HG03095 (cell line): ENCODE data around the gene CMIP.
A peak's percentile ranks its signal among the peaks of the same experiment; 100 is the strongest.
"Not testable (repeated sequence)": the region's sequence is repeated elsewhere in the genome, so short reads cannot be mapped to it uniquely, and the experiment has no call there.

ENCODE experiments used
- ATAC-seq: cut with Tn5 transposase; IDR thresholded peaks from one replicate; pipeline ENCODE4 v1.9.1; 2021; ENCODE audit warnings: moderate library complexity; ENCODE audit not compliant: unreplicated experiment

CMIP gene

DNA sequence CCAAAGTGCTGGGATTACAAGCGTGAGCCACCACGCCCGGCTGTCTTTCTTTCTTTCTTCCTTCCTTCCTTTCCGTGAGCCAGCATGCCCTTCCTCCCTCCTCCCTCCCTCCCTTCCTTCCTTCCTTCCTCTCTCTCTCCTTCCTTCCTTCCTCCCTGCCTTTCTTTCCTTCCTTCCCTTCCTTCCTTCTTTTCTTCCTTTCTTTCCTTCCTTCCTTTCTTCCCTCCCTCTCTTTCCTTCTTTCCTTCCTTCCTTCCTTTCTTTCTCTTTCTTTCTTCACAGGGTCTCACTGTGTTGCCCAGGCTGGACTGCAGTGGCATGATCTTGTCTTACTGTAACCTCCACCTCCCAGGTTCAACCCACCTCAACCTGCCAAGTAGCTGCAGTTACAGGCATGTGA is 283.8 kb downstream of the CMIP start:
- ATAC-seq: no peak

DNA sequence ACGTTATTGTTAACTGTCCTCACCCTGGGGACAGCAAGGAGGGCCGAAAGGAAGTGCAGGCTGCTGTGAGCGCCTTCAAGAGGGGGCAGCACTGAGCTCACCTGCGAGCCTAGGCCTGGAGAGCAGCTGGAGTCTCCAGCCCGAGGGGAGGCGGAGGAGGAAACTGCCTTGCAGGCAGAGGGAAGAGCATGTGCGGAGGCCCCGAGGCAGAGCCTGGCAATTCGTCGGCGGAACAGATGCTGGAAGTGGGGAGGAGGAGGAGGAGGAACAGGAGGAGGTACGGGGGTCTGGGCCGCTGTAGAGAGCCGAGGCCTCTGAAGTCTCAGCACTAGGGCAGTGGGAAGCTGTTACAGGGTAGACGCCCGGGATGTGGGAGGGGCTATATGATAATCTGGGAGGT is 284.8 kb downstream of the CMIP start:
- ATAC-seq: no peak

DNA sequence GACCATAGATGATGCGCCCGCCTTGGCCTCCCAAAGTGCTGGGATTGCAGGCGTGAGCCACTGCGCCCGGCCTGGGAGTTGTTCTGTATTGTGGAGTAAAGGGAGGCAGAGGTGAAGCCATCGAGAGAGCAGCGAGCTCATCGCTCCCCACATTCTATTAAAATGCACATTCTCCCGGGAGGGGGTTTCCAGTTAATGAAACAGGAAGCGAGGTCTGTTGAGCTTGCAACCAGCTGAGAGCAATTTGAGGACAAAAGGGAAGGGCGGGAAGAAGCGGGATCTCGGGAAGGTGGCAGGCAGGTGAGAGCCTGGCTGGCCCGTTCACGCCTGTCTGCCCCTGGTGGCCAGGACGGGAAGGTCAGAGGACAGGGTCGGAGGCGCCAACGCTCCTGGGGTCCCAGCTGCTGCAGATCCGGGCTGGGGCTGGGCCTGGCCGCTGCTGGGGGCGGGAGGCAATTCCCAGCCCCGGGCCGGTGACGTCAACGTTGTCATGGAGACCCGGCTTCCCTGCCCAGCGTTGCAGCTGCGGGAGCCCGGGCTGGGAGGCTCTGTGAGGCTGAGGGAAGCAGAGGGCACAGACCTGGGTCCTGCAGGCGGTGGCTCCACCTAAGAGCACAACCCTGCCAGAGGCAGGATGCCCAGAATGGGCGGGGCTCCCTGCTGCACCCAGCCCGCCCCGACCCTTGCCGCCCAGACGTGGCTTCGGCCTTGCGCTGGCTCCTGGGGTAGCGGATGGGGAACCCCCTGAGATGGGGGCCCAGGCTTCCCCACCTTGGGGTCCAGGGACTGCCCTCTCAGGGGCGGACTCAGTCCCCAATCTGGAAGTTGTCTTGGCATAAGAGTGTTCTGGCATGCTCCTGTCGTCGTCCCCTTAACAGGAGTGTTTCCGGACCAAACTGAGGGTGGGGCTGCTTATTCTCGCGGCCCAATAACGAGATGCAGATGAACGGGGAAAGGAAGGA is 285.8 kb downstream of the CMIP start:
- ATAC-seq: peak; percentile 57

DNA sequence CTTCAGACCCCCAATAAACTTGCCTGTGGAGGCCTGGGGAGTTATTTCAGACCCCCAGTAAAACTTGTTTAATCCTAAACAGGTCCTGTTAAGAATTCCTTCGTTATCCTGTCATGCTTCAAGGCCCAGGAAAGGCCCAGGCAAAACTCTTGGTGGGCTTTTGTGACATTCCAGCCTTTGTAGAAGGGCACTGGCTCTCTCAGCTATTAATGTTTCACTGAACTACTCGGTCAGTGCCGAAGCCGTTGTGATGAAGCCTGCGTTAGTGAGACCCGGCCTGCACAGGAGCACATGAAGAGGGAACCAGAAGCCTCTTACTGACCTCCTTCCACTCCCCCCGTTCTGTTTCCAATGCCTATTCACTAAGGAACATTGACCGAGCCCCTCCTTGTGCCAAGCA is 287.0 kb downstream of the CMIP start:
- ATAC-seq: no peak

DNA sequence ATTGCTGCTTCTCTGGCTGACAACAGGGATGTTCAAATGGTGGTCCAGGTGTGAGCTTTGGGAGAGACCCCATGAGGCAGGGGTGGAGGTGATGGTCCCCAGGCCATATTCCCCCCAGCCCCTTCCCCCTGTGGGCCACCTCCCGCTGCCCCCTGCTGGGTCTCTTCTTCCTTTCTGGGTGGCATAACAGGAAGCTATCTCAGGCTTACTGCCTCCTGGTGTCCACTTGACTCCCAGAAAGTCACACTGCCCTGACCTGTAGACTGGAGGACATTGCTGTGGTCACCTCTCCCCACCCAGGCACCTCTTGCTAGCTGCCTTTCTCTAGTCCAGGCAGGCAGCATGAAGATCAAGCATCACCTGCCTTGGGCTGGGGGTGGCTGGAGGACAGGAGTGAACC is 288.1 kb downstream of the CMIP start:
- ATAC-seq: no peak

DNA sequence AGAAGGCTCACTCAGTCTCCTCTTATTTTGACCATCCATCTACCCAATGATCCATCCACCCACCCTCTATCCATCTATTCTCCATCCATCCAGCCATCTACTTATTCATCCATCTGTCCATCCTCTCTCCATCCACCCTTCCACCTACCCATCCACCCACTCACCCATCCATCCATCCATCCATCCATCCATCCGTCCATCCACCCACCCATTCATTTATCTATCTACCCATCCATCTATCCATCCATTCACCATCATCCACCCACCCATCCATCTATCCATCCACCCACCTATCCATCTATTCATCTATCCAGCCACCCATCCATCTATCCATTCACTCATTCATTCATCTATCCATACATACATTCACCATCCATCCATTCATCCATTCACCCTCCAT is 288.7 kb downstream of the CMIP start:
- ATAC-seq: no peak

DNA sequence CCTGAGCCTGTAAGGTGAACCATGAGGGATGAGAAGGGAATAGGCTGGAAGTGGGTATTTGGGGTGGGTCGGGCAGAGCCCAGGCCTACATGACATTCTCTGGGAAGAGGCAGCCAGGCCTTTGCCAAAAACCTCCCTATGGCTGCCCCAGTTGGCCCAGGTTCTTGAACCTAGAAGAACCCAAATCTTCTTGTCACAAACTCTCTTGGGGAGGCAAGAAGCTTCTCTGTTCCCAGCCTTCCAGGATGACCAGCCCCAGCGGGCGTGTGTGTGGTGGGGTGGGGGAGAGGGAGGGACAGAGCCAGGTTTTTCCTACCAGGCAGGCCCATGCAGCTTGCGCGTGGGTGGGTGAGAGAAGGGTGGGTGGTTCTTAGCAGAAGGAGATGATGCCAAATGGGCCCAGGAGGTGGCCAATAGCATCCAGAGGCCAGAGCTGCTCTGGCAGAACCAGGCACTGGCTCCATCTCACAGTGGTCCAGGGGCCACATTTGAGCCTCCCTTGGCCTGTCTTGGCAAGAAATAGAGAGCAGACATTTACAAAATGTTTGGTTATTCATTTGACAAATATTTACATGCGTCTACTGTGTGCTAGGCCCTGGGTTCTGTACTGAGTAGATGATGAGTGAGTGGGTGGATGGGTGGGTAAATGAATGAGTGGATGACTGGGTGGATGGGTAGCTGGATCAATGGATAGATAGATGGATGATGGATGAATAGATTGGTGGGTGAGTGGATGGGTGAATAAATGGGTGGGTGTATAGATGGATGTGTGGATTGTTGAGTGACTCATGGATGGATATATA is 290.2 kb downstream of the CMIP start:
- ATAC-seq: no peak

DNA sequence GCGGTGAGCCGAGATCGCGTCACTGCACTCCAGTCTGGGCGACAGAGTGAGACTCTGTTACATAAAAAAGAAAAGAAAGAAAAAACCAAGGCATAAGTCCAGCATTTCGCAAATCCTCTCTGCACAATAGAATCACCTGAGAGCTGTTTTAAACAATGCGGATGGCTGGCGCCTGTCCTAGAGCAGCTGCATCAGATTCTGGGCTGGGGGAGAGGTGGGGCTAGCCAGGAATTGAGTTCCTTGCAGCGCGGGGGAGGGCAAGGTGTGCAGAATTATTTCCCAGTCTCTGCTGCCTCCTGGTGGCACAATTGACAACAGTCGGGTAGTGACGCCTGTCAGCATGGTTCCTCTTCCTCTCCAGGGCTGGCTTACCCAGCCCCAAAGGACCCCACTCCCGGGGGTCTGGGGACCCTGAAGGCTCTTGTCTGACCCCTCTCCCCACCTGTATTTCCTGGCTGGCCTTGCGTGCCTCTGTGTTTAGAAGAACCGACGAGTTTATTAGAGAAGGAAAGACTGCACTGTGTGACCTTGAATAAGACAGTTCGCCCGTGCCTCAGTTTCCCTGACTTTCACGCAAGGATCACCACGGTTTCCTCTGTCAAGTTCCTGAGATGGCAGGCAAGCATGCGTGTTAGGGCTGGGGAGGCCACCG is 293.4 kb downstream of the CMIP start:
- peak; percentile 55 for ATAC-seq

DNA sequence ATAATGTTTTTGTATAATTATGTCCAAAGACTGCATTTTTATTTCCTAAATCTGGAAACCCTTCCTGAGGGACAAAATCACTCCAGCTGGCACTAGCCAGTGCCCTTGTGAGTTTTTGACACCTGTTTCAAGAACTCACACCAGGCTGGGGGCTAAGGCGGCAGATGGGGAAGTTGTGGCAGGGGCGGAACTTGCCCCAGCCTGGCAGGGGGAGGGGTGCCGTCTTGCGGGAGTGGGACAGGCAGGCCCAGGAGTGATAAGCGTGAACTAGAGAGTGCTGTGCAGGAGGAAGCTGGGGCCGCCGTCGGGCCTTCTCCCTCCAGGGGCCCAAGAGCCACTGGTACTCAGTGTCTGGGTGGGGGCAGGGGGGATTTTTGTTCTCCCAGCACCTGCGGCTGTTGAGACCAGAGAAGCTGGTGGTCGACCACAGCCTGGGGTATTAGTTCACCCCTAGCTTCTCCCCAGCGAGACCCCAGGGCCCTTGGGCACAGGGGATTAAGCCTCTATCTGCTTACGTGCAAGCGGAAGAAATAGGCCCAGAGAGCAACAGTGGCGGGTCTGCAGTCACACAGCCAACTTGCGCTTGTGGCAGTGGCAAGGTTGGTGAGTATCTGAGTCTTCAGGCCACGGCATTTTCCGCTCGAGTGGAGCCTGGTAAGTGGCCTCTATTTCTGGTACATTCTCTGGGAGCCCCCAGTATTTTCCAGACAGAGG is 294.3 kb downstream of the CMIP start:
- no peak for ATAC-seq

DNA sequence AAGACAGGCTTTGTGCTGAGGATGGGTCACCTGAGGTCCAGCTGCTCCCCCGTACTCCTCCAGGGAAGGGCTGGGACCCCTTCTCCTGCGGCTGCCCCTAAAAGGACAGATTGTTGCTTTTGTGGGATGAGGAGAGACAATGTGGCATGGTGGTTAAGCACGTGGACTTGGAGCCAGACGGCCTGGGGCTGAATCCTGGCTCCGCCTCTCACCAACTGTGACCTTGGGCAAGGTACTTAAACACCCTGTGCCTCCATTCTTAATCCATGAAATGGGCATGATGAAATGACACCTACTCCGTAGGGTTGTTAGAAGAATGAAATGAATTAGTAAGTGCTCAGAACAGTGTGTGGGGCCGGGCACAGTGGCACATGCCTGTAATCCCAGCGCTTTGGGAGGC is 294.9 kb downstream of the CMIP start:
- no peak for ATAC-seq

DNA sequence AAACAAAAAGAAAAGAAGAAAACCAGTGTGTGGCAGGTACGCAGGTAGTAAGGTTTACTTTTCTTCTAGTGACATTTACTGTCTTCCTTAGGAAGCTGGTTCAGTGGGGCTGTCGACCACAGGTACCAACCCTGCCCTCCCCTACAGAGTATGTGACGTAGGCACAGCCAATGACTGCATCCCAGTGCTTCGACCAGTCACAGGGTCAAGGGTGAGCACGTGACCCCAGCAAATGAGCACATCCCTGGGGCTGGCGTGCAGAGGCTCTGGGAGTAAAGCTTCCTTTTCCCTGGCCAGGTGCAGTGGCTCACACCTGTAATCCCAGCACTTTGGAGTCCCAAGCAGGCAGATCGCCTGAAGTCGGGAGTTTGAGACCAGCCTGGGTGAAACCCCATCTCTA is 295.6 kb downstream of the CMIP start:
- peak; percentile 42 for ATAC-seq

DNA sequence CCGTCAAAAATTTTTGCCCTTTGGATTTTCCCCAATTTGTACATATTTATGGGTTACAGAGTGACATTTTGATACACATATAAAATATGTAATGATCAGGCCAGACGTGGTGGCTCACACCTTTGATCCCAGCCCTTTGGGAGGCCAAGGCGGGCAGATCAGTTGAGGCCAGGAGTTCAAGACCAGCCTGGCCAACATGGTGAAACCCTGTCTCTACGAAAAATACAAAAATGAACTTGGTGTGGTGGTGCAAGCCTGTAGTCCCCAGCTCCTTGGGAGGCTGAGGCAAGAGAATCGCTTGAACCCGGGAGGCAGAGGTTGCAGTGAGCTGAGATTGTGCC is 296.8 kb downstream of the CMIP start:
- not testable (repeated sequence) for ATAC-seq

DNA sequence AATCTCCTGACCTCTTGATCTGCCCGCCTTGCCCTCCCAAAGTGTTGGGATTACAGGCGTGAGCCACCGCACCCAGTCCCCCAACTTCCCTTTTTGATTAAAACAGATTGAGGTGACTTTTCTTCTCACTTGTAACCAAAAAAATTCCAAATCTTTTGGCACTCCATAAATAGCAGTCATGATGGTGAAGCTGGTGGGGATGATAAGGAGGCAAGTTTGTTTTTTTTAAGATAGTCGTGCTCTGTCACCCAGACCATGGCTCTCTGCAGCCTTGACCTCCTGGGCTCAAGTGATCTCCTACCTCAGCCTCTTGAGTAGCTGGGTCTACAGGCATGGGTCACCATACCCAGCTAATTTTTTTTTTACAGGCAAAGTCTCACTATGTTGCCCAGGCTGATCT is 299.8 kb downstream of the CMIP start:
- no peak for ATAC-seq

DNA sequence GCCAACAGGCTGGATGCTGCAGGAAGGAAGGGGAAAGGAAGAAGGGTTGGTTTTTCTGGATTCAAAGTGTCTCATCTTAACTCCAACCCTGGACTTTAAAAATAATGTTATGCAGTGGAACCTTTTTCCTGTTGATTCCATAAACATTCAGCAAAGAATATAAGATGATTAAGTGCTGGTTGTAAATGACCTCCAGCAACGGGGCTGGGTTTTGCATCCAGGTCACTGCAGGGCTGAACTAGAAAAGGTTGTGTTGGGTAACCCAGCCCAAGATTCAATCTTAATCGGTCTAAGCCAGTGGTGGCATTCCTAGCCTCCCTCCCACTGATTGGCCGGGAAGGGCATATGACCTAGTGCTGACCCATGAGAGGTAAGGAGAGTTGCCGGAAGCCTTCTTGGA is 300.3 kb downstream of the CMIP start:
- no peak for ATAC-seq

DNA sequence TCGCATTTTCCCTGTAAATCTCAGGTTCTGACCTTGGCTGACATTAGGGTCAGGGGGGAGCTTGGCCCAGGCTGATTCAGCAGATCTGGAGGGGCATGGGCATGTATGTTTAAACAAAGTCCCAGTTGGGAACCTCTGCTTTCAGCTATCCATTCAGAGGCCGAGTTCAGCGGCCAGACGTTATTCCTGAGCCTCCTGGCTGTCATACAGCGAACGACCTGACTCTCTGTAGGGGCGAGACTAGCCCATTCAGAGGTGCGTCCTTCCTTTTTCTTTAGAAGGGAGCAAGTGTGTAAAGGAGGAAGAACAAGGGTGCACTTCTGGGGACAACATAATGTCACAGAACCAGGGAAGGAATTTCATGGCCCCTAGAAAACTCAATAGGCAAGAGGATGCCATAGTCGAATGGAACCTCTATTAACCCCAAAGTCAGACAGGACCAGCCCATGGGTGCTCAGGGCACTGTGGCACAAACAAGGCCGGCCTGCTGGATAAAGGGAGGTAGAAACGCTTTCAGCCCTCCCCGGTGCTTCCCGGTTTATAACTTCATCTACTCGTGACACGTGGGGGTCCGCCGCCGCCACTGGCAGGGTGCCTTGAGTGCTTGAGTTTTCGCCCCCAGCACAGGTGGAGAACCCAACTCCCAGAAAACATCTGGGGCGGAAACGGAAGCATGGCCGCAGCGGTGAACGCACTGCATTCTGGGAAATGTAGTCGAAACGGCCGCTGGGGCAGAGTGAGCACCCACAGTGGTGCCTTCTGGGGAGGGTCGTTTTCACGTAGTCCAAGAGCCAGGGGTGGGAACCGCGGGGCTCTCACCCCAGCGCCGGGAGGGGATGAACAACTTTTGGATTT is 301.3 kb downstream of the CMIP start:
- peak; percentile 65 for ATAC-seq

DNA sequence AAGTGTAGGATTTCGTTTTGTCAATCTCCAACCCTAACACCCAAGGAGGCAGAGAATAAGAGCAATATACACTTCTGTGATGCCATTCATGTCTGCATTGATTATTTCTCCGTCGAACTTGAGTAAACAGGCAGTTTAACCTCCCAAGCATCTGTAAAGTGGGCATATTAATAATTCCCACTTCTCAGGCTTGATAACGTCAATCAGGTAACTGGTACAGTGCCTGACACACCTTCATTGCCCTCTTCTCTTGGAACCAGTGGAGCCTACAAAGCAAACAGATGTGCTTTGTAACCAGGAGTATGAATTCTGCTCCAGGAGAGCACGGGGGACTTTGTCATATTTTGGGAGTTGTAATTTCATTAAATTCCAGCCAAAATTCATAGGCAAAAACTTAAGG is 302.0 kb downstream of the CMIP start:
- ATAC-seq: no peak

DNA sequence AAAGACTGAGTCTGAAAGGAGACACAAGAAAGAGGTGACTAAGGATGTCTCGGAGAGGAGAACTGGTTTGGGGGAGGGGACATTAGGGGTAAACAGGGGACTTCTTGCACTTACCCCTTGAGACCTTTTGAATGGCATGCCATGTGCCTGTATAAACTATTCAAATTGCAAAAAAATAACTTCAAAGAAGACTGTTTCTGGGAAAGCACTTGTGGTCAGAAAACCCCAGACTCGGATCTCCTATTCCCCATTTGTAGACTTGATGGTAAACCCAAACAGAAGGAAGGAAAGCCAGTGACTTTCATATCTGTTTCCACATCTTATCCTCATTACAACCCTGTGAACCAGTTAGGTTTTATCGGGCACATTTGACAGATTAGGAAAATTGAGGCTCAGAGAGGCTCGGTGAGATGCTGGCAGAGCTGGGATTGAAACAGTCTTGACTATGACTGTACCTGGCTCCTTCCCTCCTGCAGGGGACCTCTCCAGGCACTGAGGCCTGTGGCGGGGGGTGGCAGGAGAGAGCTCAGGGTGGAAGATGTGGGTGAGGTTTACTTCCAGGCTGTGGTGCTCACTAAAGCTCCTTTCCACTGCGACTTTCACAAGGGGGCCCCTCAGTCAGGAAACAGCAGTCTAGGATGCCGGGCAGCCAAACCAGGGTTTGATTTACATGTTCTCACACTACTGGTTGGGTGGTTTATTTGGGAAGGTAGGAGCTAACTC is 304.0 kb downstream of the CMIP start:
- no peak for ATAC-seq

DNA sequence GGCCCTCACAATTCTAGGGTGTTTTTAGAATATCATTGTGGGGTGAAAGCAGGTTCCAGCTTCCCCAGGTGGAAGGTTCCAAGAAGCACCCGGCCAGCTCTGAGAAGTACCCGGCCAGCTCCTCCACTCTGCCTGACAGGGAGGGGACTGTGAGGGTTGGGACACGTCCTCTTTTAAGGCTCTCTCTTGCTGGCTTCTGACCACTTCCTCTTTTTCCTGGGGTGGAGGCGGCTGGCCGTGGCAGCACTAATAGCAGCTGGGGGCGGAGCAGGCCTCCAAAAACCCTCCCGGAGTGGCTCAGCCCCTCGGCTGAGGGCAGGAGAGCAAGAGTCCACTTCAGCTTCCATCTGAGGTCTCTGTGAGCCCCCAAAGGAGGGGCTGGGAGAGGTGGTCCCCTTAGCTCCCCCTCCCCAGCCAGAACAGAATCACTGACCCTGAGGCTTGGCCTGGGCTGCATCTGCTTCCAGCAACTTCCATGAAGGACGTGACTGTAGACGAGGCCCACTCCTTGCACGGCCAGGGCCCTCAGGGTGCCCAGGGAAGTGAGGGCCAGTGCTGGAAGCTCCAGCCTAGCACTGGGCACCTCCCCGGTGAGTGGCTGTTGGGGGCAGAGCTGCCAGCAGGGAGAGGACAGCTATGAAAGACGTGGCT is 307.7 kb downstream of the CMIP start:
- peak; percentile 87 for ATAC-seq

DNA sequence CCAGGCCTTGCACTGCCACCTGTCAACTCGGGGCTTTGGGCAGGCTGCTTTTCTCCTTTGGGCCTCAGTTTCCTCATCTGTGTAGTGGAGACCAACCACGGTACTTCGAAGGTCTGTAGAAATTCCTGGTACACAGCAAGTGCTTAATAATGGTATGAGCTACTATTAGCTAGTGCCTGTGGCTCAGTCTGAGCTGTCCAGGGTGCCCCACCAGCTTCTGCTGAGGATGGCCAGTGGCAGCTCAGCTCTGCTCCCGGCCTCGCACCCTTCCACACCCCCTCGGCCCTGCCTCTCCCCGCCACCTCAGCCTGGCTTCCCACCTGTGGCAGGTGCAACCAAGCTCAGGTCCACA is 308.2 kb downstream of the CMIP start:
- ATAC-seq: no peak
